Lung (tissue), 12 donors: ENCODE measurements around the gene CHN2. TPM values are rescaled to one million over a fixed set of nuclear protein-coding genes. Genes with fewer than 3 reads are reported as not detected.

Experiments
- ATAC-seq: fragments of 200-7000 bp; cut with Tn5 transposase; one replicate; pipeline ENCODE4 v1.9.1; 2020; ENCODE audit warnings: moderate number of reproducible peaks; ENCODE audit not compliant: insufficient read depth, low FRiP score
- DNase-seq, 3 donors: peaks; one replicate each; pipeline ENCODE4 v3.0.0-alpha.2; 2013 to 2017
- H3K27ac ChIP-seq, 2 donors: one replicate each; pipeline ENCODE4 v1.5.1; 2013; ENCODE audit warnings: mild to moderate bottlenecking in 2 of 2, moderate library complexity in 2 of 2, control low read depth in 1 of 2, inconsistent platforms in 1 of 2, low read depth in 1 of 2, low read length in 1 of 2
- H3K27me3 ChIP-seq, 3 donors: one replicate each; pipeline ENCODE4 v1.5.1; 2013; ENCODE audit warnings: low read length in 2 of 3; ENCODE audit not compliant: control insufficient read depth in 3 of 3, insufficient read depth in 3 of 3
- H3K36me3 ChIP-seq, 4 donors: one replicate each; pipeline ENCODE4 v1.5.1; 2013; ENCODE audit warnings: low read length in 4 of 4, mild to moderate bottlenecking in 1 of 4, moderate library complexity in 1 of 4; ENCODE audit not compliant: control insufficient read depth in 4 of 4, insufficient read depth in 4 of 4
- H3K4me1 ChIP-seq, 5 donors: one replicate each; pipeline ENCODE4 v1.5.1; 2013; ENCODE audit warnings: low read length in 5 of 5, mild to moderate bottlenecking in 2 of 5, moderate library complexity in 1 of 5; ENCODE audit not compliant: control insufficient read depth in 5 of 5, insufficient read depth in 5 of 5
- H3K4me3 ChIP-seq: one replicate; pipeline ENCODE4 v1.5.1; 2013; ENCODE audit warnings: mild to moderate bottlenecking, control low read depth, moderate library complexity
- H3K9ac ChIP-seq, 2 donors: one replicate each; pipeline ENCODE4 v1.5.1; 2013; ENCODE audit warnings: low read length in 2 of 2, control low read depth in 1 of 2; ENCODE audit not compliant: insufficient read depth in 1 of 2
- H3K9me3 ChIP-seq, 4 donors: one replicate each; pipeline ENCODE4 v1.5.1; 2013; ENCODE audit warnings: low read length in 3 of 4, mild to moderate bottlenecking in 1 of 4, moderate library complexity in 1 of 4; ENCODE audit not compliant: control insufficient read depth in 4 of 4, insufficient read depth in 3 of 4
- WGBS, 2 donors: extraction: QIAGEN DNeasy Blood & Tissue Kit; methylation state at CpG; one replicate each; pipeline ENCODE4 v1.1.7; 2013; 5-methylcytosine and 5-hydroxymethylcytosine counted together
- polyA plus RNA-seq, 2 donors: library from polyadenylated mRNA; stranded (reverse); fragments of 200-250 nt; gene quantifications; one replicate each; pipeline ENCODE4 v1.2.1, GENCODE V29; 2013
- total RNA-seq, 2 donors: library from RNA; depleted of rRNA in 1 of 2; stranded (reverse); fragments of >200 nt in 1 of 2; gene quantifications; one replicate each; pipeline ENCODE4 v1.2.1, GENCODE V29; 2014 to 2021
- TF ChIP-seq, protein P1 (sequence below): IDR thresholded peaks from 2 replicates; pipeline ENCODE4 v1.5.1; 2012; ENCODE audit warnings: mild to moderate bottlenecking; ENCODE audit errors: control extremely low read depth, extremely low read depth
- donor health status: control.
- donor health status: control.
- donor health status: Bipolar disorder and iron deficiency.
- donor health status: healthy.
- donor health status: DM: yes; HTN: yes; CAD: no.

Gene CHN2
- total and polyA plus RNA-seq, 4 donors = 3.2 to 11.0 (median 6.7) TPM

DNA sequence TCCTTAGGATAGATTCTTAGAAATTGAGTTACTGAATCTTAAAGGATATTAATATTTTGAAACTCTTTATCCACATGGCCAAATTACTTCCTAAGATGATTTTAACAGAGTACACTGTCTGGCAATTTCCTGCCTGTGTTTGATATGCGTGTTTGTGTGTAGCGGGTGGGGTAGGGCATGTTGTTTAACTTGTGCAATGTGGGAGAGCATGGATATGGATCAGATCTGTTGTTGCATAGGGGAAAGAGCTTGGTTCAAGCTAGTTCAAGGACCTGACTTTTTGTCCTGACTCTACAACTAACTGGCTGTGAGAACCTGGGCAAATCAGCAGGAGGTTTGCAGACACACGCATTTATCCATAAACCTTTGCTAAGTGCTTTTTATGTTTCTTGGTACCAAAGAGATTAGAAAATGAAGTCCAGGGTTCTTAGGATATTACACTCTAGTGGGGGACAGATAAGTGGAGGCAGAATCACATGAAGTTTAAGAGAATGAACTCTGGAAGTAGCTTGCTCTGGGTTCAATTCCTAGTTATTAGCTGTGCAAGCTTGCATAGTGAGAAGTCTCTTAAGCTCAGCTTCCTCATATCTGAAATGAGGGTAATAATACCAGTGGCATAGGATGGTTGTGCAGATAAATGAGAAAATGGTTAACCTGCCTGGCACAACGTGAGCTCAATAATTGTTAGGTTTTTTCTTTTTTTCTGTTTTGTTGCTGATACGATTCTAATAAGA is 272.8 kb downstream of the CHN2 start:
- ATAC-seq = no peak

DNA sequence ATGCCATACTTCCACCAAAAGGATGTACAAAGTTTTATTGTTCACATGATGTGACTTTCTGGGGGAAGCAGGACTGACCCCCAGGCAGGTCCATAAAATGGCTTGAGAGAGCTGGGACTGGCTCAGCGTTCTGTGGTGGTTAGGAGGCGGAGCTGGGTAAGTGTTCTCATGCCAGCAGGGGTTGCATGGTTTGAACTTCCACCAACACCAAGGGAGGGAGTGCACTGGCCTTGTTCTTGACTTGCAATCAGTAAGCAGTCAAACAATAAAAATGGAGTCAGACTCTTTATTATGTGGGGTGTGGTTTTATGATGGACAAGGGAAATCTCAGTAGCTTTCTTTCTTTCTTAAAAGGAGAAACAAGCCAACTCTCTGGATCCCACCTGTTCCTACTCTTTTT is 273.6 kb downstream of the CHN2 start:
- no peak overlapping the region for H3K27ac ChIP-seq
- 89% methylated on average over 2 of the region's 2 CpGs for WGBS, 2 donors
- H3K4me1 ChIP-seq = peaks cover 0 to 30% (median 0%) of the 10 kb centered on the region in 5 donors
- ATAC-seq (no peak), DNase-seq (no peak)
- TF ChIP-seq, protein P1, sequence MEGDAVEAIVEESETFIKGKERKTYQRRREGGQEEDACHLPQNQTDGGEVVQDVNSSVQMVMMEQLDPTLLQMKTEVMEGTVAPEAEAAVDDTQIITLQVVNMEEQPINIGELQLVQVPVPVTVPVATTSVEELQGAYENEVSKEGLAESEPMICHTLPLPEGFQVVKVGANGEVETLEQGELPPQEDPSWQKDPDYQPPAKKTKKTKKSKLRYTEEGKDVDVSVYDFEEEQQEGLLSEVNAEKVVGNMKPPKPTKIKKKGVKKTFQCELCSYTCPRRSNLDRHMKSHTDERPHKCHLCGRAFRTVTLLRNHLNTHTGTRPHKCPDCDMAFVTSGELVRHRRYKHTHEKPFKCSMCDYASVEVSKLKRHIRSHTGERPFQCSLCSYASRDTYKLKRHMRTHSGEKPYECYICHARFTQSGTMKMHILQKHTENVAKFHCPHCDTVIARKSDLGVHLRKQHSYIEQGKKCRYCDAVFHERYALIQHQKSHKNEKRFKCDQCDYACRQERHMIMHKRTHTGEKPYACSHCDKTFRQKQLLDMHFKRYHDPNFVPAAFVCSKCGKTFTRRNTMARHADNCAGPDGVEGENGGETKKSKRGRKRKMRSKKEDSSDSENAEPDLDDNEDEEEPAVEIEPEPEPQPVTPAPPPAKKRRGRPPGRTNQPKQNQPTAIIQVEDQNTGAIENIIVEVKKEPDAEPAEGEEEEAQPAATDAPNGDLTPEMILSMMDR = no peak
- no peak overlapping the region for H3K9ac ChIP-seq
- no peaks in the 10 kb centered on the region for H3K36me3 ChIP-seq
- no peak overlapping the region for H3K4me3 ChIP-seq
- H3K9me3 ChIP-seq = peaks cover 0 to 1% (median 0%) of the 10 kb centered on the region in 4 donors
- peaks cover 0 to 7% (median 0%) of the 10 kb centered on the region in 3 donors for H3K27me3 ChIP-seq

More for the DNA sequence above, 272.8 kb downstream of the CHN2 start:
- 71 to 80% methylated on average over 5 of the region's 5 CpGs for WGBS, 2 donors
- peaks cover 0 to 7% (median 0%) of the 10 kb centered on the region in 3 donors for H3K27me3 ChIP-seq
- no peak overlapping the region for H3K4me3 ChIP-seq
- H3K36me3 ChIP-seq = no peaks in the 10 kb centered on the region
- peaks cover 0 to 29% (median 0%) of the 10 kb centered on the region in 5 donors for H3K4me1 ChIP-seq
- H3K9ac ChIP-seq = no peak overlapping the region
- no peak overlapping the region for H3K27ac ChIP-seq
- TF ChIP-seq, protein P1 = no peak
- no peak for DNase-seq
- H3K9me3 ChIP-seq = peaks cover 0 to 1% (median 0%) of the 10 kb centered on the region in 4 donors

DNA sequence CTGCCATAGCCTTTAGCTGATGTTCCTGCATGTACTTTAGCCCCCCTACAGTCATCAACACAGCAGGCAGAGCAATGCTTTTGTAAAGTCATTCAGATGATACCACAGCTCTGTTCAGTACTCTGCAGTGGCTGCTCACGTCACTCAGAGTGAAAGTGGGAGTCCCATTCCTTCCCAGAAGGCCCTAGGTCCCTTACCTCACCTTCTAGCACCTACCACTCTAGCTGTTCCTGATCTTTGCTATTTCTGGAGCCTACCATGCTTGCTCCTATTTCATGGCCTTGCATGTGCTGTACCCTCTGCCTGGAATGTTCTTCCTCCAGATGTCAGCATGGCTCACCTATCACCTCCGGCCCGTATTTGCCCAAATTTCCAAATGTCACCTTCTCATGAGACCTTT is 274.7 kb downstream of the CHN2 start:
- ATAC-seq (no peak), DNase-seq (no peak)
- TF ChIP-seq, protein P1 = no peak
- Histone ChIP-seq H3K9me3 (peaks cover 0 to 1% (median 0%) of the 10 kb centered on the region in 4 donors), H3K27me3 (peaks cover 0 to 11% (median 0%) of the 10 kb centered on the region in 3 donors), H3K9ac (no peak overlapping the region), H3K4me3 (no peak overlapping the region), H3K4me1 (peaks cover 0 to 26% (median 0%) of the 10 kb centered on the region in 5 donors), H3K27ac (no peak overlapping the region), H3K36me3 (no peaks in the 10 kb centered on the region)
- 94% methylated on average over 3 of the region's 3 CpGs for WGBS, 2 donors
